GM12874 (cell line): ENCODE measurements around the gene OXTR.

Source experiments
- TF ChIP-seq, protein P1 (sequence below): IDR thresholded peaks from 2 replicates; pipeline ENCODE4 v1.5.1; 2011; ENCODE audit warnings: low read depth, mild to moderate bottlenecking, control low read depth, low read length, moderate library complexity; ENCODE audit not compliant: insufficient read depth

The OXTR gene

DNA sequence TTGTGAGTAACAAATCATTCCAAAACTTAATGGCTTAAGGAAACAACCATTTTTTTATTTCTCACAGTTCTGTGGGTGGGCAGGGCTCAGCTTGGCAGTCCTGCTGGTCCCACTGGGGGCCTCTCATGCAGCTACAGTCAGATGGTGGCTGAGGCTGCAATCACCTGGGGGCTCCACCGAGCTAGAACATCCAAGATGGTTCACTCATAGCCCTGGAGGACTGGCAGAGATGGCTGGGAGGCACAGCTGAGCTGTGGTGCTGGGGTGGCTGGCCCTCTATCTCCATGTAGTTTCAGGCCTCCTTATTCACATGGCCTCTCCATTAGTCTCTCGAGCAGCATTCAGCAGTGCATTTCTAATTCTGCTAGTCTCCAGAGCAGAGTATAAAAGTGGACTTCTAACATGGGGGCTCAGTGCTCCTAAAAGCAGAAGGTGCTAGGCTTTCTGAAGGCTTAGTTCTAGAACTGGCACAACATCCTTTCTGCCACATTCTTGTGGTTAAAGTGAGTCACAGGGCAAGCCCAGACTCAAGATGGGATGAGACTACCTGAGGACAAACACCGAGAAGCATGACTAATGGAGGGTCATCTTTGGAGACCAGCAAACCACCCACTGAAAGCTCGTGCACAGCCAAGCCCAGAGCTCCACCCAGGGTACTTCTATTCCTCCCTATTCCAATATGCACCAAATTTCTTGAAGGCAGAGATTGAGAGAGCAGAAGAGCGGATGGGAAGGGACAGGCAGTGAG is 29.5 kb downstream of the OXTR start:
- TF ChIP-seq, protein P1, sequence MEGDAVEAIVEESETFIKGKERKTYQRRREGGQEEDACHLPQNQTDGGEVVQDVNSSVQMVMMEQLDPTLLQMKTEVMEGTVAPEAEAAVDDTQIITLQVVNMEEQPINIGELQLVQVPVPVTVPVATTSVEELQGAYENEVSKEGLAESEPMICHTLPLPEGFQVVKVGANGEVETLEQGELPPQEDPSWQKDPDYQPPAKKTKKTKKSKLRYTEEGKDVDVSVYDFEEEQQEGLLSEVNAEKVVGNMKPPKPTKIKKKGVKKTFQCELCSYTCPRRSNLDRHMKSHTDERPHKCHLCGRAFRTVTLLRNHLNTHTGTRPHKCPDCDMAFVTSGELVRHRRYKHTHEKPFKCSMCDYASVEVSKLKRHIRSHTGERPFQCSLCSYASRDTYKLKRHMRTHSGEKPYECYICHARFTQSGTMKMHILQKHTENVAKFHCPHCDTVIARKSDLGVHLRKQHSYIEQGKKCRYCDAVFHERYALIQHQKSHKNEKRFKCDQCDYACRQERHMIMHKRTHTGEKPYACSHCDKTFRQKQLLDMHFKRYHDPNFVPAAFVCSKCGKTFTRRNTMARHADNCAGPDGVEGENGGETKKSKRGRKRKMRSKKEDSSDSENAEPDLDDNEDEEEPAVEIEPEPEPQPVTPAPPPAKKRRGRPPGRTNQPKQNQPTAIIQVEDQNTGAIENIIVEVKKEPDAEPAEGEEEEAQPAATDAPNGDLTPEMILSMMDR = no peak

DNA sequence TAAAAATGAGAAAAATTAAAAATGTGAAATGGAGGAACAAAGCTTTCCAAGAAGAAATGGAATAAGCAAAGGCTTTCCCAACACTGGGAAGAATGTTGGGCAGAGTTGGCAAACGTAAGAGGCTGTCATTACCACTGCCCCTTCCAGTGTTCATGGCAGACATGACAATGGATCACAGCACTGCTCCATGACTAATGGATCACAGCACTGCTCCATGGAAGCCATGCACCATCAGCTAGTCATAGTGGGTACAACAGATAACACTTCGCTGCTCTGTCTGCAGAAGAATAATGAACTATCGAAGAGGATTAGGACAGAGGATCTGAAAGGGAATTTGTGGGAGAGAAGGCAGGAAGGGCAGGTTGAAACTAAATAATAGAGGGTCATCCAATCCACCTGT is 30.8 kb downstream of the OXTR start:
- TF ChIP-seq, protein P1 = no peak

DNA sequence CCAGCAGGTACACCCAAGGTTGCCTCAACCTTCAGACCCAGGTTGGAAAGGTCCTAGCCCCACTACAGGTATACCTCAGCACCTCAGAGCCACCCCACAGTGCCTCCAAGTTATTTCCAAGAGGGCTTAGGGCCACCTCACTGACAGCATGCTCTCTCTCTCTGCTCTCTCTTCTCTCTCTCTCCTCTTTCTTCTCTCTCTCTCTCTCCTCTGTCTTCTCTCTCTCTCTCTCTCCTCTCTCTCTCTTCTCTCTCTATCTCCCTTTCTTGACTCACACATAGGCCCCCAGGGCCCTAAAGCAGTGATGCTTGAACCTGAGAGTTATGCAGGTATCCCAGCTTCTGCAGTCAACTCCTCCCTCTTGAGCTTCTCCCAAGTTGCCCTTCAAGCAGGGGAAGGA is 31.6 kb downstream of the OXTR start:
- TF ChIP-seq, protein P1 = no peak

DNA sequence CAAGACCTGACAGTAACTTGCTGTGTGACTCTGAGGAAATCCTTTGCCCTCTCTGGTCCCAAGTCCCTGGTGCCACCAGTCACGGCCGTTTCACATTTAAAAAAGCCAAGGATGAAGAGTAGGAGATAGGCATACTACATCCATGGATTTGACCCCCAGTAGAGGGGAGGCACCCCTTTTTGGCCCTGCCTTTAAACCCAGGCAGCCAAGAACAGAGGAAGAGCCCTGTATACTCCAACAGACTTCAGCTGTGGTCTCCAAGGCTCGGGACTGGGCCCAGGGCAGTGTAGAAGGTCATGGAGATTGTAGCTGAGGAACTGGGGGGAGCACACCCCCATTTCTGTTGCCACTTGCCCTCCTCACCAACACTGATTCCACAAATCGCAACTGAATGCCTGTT is 32.1 kb downstream of the OXTR start:
- TF ChIP-seq, protein P1 = no peak

DNA sequence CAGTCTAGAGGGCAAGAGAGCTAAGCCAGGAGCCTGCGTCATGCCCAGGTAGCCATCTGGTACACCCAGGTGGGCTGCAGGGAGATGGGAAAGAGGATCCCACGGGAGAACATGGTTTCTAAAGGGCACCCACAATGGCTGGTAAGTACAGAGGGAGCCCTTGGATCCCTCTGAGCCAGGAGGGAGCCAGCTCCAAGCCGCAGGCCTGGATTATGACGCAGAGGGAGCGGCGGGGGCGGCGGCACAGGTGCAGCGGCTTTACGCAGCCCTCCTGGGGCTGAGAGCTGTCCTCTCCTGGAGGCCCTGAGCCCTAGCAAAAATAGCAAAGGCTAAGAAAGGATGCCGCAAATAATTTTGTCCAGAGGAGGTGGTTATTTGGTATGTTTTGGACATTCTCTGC is 33.0 kb downstream of the OXTR start:
- TF ChIP-seq, protein P1 = no peak

DNA sequence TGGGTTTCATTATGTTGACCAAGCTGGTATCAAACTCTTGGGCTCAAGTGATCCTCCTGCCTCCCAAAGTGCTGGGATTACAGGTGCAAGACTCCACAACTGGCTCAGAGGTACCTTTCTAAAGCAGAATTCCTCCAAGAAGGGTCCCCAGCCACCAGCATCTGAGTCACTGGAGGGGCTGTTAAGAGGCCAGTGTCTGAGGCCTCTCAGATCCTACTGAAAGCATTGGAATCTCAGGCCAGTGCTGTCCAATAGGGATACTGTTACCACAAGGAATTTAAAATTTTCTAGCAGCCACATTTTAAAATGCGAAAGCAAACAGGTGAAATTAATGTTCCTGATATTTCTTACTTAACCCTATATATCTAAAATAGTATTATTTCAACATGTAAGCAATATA is 34.5 kb downstream of the OXTR start:
- TF ChIP-seq, protein P1 = no peak

DNA sequence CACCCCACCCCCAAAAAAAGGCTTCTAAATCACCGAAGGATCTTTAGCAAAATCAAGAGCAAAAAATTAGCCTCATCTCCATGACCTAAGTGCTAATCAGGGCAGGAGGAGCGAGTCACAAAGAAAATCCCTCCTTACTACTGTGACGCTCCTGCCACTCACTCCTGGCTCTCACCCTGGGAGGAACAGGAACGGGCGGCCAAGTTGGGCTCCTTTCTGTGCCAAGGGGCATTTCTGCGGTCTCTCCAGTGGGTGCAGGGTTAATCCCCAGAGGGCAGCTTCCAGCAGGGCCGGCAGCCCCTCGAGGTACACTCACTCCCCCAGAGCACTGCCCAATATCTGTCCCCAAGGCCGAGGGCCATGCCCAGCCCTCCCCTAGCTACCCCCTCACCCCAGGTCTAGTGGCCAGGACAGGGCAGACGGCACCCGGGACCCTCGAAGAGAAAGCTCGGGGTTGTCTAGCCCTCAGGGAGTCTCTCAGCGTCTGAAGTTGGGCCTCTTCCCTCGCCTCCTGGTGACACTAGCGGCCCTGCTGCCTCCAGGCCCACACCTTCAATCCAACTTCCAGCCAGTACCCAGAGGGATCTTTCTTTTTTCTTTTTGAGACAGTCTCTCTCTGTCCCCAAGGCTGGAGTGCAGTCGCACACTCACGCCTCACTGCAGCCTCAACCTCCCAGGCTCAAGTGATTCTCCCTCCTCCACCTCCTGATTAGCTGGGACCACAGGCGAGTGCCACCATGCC is 35.1 kb downstream of the OXTR start:
- TF ChIP-seq, protein P1 = no peak
